Smooth muscle cell (in vitro differentiated cells): ENCODE measurements around the gene TMEM273. TPM values are rescaled to one million over a fixed set of nuclear protein-coding genes. Genes with fewer than 3 reads are reported as not detected.

Source experiments
- DNase-seq: peaks from one replicate; lab custom pipeline; 2025; ENCODE audit not compliant: unreplicated experiment; lab: John Stamatoyannopoulos, UW
- H2AFZ ChIP-seq: fragments of 200-600 bp; sonication (generic); 2 replicates; pipeline ENCODE4 v1.6.0; 2016; ENCODE audit warnings: antibody characterized with exemption, low read depth, mild to moderate bottlenecking
- H3F3A ChIP-seq: fragments of 200-600 bp; sonication (generic); 2 replicates; pipeline ENCODE4 v1.6.0; 2017; ENCODE audit warnings: antibody characterized with exemption, low read depth
- H3K27ac ChIP-seq: fragments of 200-600 bp; sonication (generic); 2 replicates; pipeline ENCODE4 v1.5.1; 2016; ENCODE audit warnings: low read depth, mild to moderate bottlenecking
- H3K27me3 ChIP-seq: fragments of 200-600 bp; sonication (generic); 2 replicates; pipeline ENCODE4 v1.6.1; 2016; ENCODE audit warnings: low read depth, mild to moderate bottlenecking
- H3K36me3 ChIP-seq: fragments of 200-600 bp; sonication (generic); 2 replicates; pipeline ENCODE4 v1.5.1; 2016; ENCODE audit warnings: low read depth
- H3K4me1 ChIP-seq: fragments of 200-600 bp; sonication (generic); 2 replicates; pipeline ENCODE4 v1.5.1; 2016; ENCODE audit warnings: low read depth
- H3K4me2 ChIP-seq: fragments of 200-600 bp; sonication (generic); 2 replicates; pipeline ENCODE4 v1.6.0; 2016; ENCODE audit warnings: mild to moderate bottlenecking
- H3K4me3 ChIP-seq: fragments of 200-600 bp; sonication (generic); 2 replicates; pipeline ENCODE4 v1.5.1; 2016; ENCODE audit warnings: mild to moderate bottlenecking
- H3K79me2 ChIP-seq: fragments of 200-600 bp; sonication (generic); 2 replicates; pipeline ENCODE4 v1.6.0; 2016; ENCODE audit warnings: low read depth, mild to moderate bottlenecking
- H3K9ac ChIP-seq: fragments of 200-600 bp; sonication (generic); 2 replicates; pipeline ENCODE4 v1.6.0; 2016; ENCODE audit warnings: low read depth
- H3K9me3 ChIP-seq: fragments of 200-600 bp; sonication (generic); replicated peaks from 2 replicates; pipeline ENCODE4 v1.5.1; 2016; ENCODE audit warnings: low read depth
- H4K20me1 ChIP-seq: fragments of 200-600 bp; sonication (generic); 2 replicates; pipeline ENCODE4 v1.6.0; 2016; ENCODE audit warnings: low read depth
- WGBS: methylation state at CpG from one replicate; pipeline ENCODE4 v1.1.7; 2016; ENCODE audit warnings: low lambda C conversion rate; 5-methylcytosine and 5-hydroxymethylcytosine counted together
- polyA plus RNA-seq: library from polyadenylated mRNA; unstranded; fragments of >200 nt; fragmentation: Nextera tagmentation; extraction: Ambion mirVana; gene quantifications from 2 replicates; pipeline ENCODE4 v1.2.1, GENCODE V29; 2016
- total RNA-seq: library from RNA; depleted of rRNA; stranded (reverse); fragments of >200 nt; gene quantifications from 2 replicates; pipeline ENCODE4 v1.2.3, GENCODE V29; 2014
- TF ChIP-seq, protein P1 (sequence below): fragments of 200-600 bp; sonication (generic); IDR thresholded peaks from 2 replicates; pipeline ENCODE4 v1.5.1; 2017; ENCODE audit warnings: borderline replicate concordance, mild to moderate bottlenecking, antibody characterized with exemption; ENCODE audit not compliant: insufficient read depth, poor library complexity, severe bottlenecking

TMEM273 gene
- total and polyA plus RNA-seq, 2 experiments from 2014 or later = 0.09 TPM; not detected in 1

DNA sequence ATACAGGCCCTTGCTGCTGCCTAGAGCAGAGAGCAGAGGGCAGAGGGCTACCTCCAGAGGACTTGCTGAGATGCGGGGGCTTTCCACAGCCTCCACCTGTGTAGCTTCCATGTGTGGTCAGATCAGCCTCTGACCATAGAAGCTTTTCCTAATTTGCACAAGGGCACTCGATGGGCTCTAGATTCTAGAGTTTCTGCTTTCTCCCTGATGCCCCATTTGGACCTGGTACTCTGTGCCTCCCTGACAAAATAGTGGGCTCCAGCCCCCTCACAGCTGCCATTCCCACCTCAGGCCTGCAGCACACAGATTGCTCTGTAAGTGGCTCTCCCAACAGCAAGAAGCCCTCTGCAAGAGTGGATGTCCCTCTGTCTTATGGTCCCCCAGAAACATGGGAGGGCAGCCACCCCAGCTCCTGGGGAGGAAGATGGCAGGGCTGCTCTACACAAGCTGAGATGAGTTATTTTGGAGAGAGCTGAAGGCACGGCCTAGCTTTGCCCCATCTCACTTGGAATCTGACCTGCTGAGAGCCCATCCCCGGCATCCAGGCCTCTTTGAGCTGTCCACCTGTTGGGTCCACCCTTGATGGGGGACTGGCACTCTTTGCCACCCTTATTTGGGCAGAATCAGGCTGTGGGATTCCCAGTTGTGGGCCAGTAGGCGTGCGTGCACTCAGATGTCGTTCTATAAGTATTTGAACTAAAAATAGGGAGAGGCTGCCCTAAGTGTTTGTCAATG is 16.7 kb downstream of the TMEM273 start:
- Histone ChIP-seq H3K4me3 (no peak overlapping the region), H3K9me3 (no peaks in the 10 kb centered on the region), H3K36me3 (no peaks in the 10 kb centered on the region), H3K79me2 (no peaks in the 10 kb centered on the region), H3K4me2 (no peak overlapping the region), H3K4me1 (no peaks in the 10 kb centered on the region), H2AFZ (no peak overlapping the region), H4K20me1 (no peaks in the 10 kb centered on the region), H3F3A (no peaks in the 10 kb centered on the region), H3K27ac (no peak overlapping the region), H3K27me3 (no peaks in the 10 kb centered on the region), H3K9ac (no peak overlapping the region)
- WGBS = 80% methylated on average over 7 of the region's 7 CpGs
- no peak for DNase-seq
- TF ChIP-seq, protein P1, sequence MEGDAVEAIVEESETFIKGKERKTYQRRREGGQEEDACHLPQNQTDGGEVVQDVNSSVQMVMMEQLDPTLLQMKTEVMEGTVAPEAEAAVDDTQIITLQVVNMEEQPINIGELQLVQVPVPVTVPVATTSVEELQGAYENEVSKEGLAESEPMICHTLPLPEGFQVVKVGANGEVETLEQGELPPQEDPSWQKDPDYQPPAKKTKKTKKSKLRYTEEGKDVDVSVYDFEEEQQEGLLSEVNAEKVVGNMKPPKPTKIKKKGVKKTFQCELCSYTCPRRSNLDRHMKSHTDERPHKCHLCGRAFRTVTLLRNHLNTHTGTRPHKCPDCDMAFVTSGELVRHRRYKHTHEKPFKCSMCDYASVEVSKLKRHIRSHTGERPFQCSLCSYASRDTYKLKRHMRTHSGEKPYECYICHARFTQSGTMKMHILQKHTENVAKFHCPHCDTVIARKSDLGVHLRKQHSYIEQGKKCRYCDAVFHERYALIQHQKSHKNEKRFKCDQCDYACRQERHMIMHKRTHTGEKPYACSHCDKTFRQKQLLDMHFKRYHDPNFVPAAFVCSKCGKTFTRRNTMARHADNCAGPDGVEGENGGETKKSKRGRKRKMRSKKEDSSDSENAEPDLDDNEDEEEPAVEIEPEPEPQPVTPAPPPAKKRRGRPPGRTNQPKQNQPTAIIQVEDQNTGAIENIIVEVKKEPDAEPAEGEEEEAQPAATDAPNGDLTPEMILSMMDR = no peak

- TF ChIP-seq, protein P1 = no peak
- 72% methylated on average over 6 of the region's 6 CpGs for WGBS
Observed at GRCh38 chr10:49170632-49171325, 17.4 kb downstream of the TMEM273 start.

GRCh38 chr10:49169776-49170175 is 18.4 kb downstream of the TMEM273 start:
- 79% methylated on average over 3 of the region's 4 CpGs for WGBS

More at GRCh38 chr10:49170632-49171325, 17.4 kb downstream of the TMEM273 start:
- H3K9me3 ChIP-seq = no peaks in the 10 kb centered on the region
- no peak for DNase-seq
- no peaks in the 10 kb centered on the region for H3K27me3 ChIP-seq
- H3K36me3 ChIP-seq = no peaks in the 10 kb centered on the region
- H3K27ac ChIP-seq = no peak overlapping the region
- no peaks in the 10 kb centered on the region for H3K4me1 ChIP-seq
- no peak overlapping the region for H2AFZ ChIP-seq
- no peak overlapping the region for H3K4me3 ChIP-seq
- H3K79me2 ChIP-seq = no peaks in the 10 kb centered on the region
- H3K4me2 ChIP-seq = no peak overlapping the region
- no peak overlapping the region for H3K9ac ChIP-seq
- no peaks in the 10 kb centered on the region for H4K20me1 ChIP-seq
- no peaks in the 10 kb centered on the region for H3F3A ChIP-seq

More at GRCh38 chr10:49169776-49170175, 18.4 kb downstream of the TMEM273 start:
- no peak for DNase-seq
- H3K9me3 ChIP-seq = no peaks in the 10 kb centered on the region
- no peaks in the 10 kb centered on the region for H3K79me2 ChIP-seq
- no peaks in the 10 kb centered on the region for H3K27me3 ChIP-seq
- H3K4me2 ChIP-seq = no peak overlapping the region
- H3K36me3 ChIP-seq = no peaks in the 10 kb centered on the region
- H3F3A ChIP-seq = no peaks in the 10 kb centered on the region
- no peak overlapping the region for H3K27ac ChIP-seq
- no peak overlapping the region for H3K9ac ChIP-seq
- no peak overlapping the region for H3K4me3 ChIP-seq
- TF ChIP-seq, protein P1 = no peak
- H4K20me1 ChIP-seq = no peaks in the 10 kb centered on the region
- no peaks in the 10 kb centered on the region for H3K4me1 ChIP-seq
- no peak overlapping the region for H2AFZ ChIP-seq
